ENCODE data around the gene B4GALNT4.
"Not testable (repeated sequence)": the region's sequence is repeated elsewhere in the genome, so short reads cannot be mapped to it uniquely, and the experiment has no call there.

B4GALNT4 gene

DNA sequence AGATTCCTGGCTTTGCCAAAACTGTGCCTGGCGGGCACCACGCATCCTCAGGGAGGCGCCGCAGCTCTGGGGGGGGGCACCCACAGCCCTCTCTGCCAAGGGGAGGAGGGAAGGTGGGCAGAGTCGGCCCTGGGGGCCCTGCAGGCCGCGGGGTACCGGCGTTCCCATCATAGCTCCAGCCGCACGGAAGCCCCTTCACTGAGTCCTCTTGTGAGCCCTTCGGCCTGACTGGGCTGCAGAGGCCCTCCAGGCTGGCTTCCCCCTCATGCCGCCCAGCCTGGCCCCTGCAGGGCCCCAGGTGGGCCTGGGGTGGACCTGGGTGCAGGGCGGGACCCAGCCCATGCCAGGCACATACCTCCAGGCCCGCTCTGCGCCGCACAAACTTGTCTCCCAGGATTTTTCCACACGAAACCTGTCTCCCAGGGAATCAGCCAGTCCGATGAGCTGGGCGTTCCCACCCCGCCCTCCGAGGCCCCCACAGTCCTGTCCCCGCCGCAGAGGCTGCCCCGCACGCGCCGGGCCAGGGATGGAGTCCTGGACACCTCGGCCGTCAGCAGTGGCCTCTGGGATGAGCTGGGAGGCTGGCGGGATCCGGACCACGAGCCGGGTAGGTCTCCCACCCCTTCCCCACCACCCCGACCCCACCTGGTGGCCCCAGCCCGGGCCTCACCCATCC, 22.9 kb downstream of the B4GALNT4 start:
- DNase-seq: no peak

DNA sequence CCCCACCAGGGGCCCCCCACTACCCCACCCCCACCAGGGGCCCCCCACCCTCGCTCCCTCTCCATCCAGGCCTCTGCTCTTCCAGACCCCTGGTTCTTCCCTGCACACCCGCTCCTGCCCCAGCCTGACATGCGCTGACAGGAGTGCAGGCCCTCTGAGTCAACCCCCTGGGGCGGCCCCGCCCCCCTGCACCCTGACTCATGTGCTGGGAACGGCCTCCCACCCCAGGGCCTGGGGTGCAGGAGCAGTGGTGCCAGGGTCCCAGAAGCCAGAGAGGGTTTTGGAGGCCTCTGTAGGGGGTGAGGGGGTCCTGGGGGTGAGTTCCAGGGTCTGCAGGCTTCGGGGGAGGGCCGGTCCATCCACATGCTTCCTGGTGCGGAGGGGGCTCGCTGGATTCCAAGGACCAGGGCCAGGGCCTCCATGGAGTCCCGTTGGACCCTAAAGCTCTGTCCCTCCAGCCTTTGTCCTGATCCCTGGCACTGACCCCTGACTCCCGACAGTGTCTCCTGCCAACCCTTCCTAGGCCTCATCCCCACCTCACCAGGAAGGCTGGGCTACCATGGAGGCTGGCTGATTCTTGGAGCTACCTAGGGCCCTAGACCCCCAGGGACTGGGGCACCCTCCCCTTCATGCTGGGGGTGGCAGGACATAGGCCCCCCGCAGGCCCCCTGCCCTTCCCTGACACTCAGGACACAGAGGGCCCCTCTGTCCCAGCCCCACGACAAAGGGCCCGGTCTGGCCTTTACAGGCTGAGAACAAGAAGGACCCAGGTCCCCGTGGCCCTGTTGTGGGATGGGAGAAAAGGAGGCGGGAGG, 24.1 kb downstream of the B4GALNT4 start:
- no peak for DNase-seq

DNA sequence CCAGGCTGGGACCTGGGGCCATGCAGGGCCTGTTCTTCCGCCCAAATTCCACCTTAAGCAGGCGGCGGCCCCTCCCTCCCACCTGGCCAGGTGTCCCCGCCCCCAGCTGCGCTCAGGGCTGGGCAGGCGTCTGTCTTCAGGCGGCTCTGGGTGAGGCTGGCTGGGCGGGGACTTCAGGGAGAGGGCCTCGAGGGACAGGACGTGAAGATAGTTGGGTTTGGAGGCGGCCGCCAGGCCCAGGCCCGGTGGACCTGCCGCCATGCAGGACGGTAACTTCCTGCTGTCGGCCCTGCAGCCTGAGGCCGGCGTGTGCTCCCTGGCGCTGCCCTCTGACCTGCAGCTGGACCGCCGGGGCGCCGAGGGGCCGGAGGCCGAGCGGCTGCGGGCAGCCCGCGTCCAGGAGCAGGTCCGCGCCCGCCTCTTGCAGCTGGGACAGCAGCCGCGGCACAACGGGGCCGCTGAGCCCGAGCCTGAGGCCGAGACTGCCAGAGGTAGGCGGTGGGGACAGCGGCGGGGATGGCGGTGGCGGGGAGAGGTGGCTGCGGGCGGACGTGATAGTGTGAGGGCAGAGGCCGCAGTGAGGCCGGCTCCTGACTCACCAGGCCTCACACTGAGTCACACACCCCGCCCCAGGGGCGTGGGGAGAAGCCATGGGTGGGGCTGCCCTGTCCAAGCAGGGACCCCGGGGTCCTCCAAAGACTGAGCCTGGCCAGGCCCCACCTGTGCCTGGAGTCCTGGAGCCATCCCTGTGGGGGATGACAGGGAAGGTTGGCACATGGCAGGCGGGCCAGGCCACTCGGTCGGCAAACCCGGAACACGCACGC, 24.9 kb downstream of the B4GALNT4 start, which contains the start of gene PKP3:
TSS of gene PKP3 (plus strand) at position 176 of the 824 bp plus-strand sequence. CDS start at position 260, 84 bp downstream.
- DNase-seq: no peak

DNA sequence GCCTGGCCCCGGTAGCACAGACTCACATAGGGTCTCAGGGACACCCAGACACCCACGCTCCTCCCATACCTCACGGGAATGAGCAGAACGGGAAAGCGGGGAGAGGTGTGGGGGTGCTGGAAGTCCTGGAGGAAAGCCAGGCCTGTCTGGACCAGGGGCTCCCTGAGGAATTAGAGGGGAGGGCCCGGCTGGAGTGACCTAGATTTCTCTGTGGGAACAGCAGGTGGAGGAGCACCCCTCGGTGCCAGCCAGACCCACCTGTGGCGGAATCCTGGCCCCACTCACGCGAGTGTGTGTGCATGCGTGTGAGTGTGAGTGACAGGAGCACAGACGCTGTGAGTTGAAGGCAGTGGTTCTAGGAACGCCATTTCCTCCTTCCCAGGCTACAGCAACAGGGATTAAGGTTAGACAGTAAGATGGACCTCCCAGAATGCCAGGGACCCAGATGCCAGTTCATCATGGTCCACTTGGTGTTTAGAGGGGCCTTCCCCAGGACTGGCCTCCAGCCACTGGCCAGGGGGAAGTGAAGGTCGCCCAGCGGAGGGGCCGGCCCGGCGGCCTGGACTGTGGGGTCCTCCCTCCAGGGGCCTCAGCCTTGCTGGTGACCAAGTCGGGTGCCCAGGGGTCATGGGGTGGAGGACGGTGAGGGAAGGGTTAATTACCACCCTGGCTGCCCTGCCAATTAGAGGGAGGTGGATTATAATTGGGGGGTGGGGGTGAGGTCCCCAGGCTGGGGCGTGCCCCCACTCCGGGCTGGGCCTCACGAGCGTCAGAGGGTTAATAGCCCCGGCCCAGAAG, 25.8 kb downstream of the B4GALNT4 start:
- DNase-seq: no peak

DNA sequence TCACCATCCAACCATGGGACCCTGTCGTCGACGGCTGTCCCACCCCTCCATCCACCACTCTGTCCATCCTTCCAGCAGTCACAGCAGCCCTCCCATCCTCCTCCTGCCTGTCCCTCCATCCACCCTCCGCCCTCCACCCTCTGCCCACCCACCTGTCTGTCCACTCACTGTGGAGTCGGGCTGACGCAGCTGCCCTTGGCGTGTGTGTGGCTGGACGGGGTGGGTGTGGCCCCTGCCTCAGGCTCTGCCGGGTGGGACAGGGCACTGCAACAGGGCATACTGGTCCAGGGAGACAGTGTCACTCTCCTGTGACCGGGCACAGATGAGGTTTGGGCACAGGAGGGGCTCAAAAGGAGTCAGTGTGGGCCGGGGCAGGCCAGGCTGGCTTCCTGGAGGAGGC, 26.6 kb downstream of the B4GALNT4 start:
- no peak for DNase-seq

DNA sequence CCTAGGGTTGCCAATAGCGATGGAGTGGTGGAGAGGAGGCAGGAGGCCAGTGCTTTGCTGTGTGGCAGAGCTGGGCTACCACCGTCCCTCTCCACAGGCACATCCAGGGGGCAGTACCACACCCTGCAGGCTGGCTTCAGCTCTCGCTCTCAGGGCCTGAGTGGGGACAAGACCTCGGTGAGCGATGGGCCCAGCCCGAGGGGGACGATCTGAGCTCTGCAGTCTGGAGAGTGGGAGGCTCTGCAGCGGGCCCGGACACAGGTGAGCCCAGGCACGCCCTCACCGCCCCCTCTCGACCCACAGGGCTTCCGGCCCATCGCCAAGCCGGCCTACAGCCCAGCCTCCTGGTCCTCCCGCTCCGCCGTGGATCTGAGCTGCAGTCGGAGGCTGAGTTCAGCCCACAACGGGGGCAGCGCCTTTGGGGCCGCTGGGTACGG, 27.2 kb downstream of the B4GALNT4 start:
- DNase-seq: no peak

DNA sequence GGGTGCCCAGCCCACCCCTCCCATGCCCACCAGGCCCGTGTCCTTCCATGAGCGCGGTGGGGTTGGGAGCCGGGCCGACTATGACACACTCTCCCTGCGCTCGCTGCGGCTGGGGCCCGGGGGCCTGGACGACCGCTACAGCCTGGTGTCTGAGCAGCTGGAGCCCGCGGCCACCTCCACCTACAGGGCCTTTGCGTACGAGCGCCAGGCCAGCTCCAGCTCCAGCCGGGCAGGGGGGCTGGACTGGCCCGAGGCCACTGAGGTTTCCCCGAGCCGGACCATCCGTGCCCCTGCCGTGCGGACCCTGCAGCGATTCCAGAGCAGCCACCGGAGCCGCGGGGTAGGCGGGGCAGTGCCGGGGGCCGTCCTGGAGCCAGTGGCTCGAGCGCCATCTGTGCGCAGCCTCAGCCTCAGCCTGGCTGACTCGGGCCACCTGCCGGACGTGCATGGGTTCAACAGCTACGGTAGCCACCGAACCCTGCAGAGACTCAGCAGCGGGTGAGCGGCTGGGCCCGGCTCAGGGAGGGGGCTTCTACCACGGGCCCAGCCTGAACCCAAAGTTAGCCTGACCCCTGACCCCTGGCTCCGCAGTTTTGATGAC, 27.7 kb downstream of the B4GALNT4 start:
- DNase-seq: peak in 5 of 14 donors; percentile 20 to 32 (median 25)

DNA sequence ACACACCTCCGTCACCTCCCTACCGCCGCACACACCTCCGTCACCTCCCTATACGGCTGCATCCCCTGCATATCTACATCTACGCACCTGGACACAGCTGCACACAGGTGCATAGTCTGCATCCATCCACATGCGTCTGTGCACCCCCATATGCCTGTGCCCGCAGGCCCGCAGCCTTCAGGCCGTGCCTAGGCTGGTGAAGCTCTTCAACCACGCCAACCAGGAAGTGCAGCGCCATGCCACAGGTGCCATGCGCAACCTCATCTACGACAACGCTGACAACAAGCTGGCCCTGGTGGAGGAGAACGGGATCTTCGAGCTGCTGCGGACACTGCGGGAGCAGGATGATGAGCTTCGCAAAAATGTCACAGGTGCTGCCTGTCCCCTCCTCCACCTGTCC, 29.5 kb downstream of the B4GALNT4 start:
- no peak for DNase-seq

DNA sequence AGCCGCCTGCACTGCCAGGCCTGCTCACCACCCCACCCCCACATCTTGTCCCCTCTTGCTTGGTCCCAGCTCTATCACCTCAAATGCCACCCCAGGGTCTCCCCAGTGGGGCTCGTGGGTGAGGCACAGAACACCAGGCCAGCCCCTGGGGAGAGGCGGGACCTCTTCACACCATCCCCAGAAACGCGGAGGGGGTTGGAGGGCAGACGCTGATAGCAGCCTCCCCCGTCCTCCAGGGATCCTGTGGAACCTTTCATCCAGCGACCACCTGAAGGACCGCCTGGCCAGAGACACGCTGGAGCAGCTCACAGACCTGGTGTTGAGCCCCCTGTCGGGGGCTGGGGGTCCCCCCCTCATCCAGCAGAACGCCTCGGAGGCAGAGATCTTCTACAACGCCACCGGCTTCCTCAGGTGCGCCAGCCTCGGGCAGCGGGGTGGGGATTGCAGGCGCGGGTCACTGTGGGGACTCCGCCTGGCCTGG, 30.5 kb downstream of the B4GALNT4 start:
- no peak for DNase-seq

DNA sequence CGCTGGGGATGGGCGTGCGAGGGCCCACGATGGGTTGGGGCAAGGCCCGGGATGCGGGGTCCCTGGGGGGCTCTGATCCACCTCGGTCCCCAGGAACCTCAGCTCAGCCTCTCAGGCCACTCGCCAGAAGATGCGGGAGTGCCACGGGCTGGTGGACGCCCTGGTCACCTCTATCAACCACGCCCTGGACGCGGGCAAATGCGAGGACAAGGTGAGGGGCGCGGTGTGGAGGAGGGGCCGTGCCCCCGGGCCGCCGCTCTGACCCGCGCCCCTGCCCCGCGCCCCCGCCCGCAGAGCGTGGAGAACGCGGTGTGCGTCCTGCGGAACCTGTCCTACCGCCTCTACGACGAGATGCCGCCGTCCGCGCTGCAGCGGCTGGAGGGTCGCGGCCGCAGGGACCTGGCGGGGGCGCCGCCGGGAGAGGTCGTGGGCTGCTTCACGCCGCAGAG, 31.0 kb downstream of the B4GALNT4 start:
- DNase-seq: no peak

DNA sequence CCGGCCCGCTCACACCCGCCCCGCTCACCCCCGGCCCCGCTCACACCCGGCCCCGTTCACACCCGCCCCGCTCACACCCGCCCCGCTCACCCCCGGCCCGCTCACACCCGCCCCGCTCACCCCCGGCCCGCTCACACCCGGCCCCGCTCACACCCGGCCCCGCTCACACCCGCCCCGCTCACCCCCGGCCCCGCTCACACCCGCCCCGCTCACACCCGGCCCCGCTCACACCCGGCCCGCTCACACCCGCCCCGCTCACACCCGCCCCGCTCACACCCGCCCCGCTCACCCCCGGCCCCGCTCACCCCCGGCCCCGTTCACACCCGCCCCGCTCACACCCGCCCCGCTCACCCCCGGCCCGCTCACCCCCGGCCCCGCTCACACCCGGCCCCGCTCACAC, 31.9 kb downstream of the B4GALNT4 start:
- not testable (repeated sequence) for DNase-seq

DNA sequence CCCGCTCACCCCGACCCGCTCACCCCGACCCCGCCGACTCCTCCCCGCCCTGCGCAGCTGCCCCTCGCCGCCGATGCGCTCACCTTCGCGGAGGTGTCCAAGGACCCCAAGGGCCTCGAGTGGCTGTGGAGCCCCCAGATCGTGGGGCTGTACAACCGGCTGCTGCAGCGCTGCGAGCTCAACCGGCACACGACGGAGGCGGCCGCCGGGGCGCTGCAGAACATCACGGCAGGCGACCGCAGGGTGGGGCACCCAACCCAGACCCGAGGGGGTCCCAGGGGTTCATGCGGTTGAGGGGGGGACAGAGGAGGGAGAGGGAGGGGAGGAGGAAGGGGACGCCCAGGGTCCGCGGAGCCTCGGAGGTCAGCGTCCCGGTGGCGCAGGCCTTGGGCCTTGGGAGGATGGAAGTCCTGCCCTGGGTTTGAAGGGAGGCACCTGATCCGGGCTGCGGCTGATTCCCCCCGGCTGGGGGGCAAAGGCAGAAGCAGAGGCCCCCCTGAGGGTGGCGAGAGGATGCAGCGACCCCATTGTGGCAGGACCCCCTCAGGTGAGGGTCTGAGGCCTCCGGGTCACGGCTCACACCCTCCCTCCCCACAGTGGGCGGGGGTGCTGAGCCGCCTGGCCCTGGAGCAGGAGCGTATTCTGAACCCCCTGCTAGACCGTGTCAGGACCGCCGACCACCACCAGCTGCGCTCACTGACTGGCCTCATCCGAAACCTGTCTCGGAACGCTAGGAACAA, 33.9 kb downstream of the B4GALNT4 start:
- no peak for DNase-seq

DNA sequence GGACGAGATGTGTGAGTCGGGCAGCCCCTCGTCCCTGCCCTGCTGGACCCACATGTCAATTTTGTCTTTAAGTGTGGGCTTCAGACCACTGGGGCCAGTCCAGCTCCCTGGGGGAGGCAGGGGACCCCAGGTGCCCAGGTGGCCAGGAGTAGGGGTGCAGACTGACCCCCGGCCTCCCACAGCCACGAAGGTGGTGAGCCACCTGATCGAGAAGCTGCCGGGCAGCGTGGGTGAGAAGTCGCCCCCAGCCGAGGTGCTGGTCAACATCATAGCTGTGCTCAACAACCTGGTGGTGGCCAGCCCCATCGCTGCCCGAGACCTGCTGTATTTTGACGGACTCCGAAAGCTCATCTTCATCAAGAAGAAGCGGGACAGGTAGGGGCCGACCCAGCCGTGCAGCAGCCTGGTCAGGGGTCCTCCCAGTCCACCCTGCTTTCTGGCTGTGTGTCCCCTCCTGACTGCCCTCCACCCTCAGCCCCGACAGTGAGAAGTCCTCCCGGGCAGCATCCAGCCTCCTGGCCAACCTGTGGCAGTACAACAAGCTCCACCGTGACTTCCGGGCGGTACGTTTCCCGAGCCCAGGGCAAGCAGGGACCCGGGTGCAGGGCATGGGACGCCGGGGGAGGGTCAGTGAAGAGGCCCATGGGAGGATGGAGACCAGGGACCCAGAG, 34.6 kb downstream of the B4GALNT4 start:
- DNase-seq: no peak

DNA sequence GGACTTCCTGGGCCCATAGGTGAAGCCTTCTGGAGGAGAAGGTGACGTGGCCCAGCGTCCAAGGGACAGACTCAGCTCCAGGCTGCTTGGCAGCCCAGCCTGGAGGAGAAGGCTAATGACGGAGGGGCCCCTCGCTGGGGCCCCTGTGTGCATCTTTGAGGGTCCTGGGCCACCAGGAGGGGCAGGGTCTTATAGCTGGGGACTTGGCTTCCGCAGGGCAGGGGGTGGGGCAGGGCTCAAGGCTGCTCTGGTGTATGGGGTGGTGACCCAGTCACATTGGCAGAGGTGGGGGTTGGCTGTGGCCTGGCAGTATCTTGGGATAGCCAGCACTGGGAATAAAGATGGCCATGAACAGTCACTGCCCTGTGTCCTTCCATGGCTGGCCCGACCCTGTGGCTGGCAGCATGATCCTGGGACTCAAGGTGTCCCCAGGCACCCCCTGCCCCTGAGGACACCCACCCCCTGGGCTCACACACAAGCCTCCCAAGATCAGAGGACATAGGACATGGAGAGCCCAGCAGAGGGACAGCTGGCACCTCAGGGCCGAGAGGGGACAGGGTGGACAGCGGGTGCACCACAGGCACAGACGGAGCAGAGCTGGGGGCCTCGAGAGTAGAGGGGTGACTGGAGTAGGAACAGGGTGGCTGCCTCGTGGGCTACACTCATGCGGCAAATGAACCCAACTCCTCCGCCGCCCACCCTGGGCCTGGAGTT, 35.4 kb downstream of the B4GALNT4 start:
- no peak for DNase-seq

DNA sequence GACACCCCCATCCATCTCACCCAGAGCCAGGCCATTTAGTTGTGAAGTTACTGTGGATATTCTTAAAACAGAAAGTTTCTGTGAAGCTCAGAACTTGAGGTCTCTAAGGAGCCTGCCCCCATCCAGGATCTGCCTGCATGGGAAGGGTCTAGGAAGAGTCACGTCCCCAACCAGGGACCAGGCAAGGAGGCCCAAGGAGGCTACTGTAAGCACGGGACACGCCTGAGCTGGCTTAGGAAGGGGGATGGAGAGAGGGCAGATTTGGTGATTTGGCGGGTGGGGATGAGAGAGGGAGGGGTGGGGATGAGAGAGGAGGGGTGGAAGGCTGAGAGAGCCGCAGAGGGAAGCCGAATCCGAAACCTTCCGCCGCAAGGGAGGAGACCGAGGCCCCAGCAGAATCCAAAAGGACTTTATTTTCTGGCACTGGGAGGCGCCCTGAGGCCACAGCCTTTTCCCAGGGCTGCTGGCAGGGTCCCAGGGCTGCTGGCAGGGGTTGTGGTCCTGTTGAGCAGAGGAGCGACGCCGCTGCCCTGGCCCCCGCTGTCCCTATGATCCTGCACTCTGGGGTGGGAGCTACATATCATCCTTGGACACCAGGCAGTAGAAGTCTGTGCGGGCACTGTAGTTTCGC, 36.1 kb downstream of the B4GALNT4 start:
- peak in 5 of 14 donors; percentile 21 to 64 (median 30) for DNase-seq

DNA sequence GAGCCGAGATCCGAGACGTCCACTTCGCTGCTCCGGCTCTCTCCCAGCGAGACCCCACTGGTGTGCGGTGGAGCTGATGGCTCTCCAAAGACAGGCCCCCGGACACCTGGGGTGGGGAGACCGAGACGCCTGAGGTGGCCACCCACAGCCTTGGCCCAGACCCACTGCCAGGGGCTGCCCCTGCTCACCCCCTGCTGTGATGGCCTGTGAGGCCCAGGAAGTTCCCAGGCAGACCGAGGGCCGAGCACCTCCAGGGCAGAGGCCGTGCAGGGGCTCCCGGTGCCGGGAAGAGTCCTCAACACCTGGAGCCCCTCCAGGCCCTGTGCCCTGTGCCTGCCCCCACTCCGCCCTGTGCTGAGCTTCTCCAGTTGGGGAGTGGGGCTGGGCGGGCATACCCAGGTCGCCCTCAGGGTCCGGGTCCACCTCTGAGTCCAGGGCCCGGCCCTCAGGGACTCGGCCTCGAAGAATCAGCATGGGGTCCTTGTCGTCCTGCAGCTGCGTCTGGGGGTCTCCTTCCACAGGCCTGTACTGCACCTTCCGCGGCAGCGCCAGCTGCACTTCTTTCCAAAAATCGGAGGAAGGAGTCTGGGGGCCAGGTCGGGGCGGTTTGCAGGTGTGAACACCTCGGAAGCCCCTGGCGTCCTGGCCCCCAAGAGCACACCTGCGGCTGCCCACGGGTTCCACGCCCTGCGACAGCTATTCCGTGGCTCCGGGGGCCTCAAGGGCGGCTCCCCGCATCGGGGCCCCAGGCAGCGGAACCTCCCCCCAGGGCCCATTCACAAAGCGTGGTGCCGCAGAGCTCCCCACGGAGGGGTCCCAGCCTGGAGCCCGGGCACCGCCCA, 36.9 kb downstream of the B4GALNT4 start:
- DNase-seq: no peak

DNA sequence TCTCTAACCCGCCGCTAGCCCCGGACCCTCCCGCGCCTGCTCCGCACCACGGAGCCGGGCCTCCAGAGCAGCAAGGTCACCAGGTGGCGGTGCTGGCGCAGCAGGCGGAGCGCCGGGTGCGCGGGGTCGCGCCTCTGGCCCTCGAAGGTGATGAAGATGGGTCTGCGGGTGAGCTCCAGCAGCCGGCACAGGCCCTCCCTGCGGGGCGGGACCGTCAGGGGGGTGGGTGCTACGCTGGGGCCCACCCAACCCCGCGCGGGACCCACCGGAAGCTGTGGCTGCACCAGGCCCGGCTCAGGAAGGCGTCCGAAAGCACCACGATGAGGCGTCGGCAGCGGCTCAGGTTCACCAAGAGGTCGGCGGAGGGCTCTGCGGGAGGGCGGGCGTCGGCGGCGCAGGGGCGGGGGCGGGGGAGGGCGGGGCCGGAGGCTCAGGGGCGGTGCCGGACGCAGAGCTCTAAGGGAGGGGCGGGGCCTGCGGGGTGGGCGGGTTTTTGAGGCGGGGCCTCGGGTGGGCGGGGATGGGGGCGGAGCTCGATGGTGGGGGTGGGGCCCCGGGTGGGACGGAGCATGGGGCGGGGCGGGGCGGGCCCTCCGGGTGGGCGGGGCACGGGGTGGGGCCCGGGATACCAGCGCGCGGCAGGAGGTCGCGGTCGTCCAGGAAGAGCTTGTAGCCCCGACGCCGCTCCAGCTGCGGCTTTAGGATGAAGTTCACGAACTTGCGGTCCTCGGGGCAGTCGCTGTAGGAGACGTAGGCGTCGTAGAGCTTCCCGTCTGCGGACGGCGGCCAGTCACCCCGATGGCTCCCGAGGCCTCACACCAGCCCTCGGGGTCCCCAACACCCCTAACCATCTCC, 37.7 kb downstream of the B4GALNT4 start:
- DNase-seq: peak in 11 of 14 donors; percentile 27 to 74 (median 48)

Measured in C1 segment of cervical spinal cord (tissue), 14 donors.